ENCODE measurements around the gene ACSL3. TPM values are rescaled to one million over a fixed set of nuclear protein-coding genes. Genes with fewer than 3 reads are reported as not detected.
A peak's percentile ranks its signal among the peaks of the same experiment; 100 is the strongest.
"Not testable (repeated sequence)": the region's sequence is repeated elsewhere in the genome, so short reads cannot be mapped to it uniquely, and the experiment has no call there.

The ACSL3 gene
- total and polyA plus RNA-seq, 2 donors (not counting 1 experiment from before 2014, with no cell fraction given) = 6.7 to 46.0 TPM

DNA sequence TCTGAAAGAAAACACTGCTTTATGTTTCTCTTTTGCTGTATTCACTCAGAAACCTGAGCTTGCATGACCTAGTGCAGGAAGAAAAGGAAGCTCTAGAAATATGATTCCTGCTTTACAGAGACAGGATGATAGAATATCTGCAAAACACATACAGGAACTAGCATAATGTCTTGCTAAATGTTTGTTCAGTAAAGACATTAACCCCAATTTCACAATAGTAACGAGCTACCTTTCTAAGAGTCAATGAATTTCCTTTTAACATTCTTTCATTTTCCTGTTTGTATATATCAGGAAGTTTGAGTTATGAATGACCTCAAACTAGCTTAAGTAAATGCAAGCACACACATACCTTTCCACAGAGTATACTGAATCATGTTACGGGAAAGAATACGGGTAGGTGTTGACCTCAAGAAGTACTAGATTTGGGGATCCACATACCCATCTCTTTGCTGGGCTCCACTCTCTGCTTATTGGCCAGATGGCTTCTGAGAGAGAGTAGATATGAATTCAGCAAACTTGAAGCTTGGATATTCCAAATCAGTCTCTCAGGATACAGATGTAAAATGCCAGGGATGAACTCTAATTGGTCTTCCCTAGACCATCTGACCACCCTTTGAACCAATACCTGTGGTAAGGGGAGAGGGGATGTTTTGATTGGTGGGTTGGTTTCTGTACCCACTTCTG lies 18.2 kb upstream of the ACSL3 start:
- no peak overlapping the region for H3K27ac Mint-ChIP-seq
- WGBS (ENCODE audit: insufficient coverage) = no CpG with 5 or more reads among the region's 3 CpGs
- intact Hi-C loops (cut with micrococcal nuclease) = no loop called here
- Histone ChIP-seq H3K4me1 (ENCODE audit: control insufficient read depth in 2 of 2, insufficient read depth in 2 of 2, low read length in 2 of 2) (no peaks in the 10 kb centered on the region), H2AFZ (ENCODE audit: insufficient read depth, low read depth, low read length, poor library complexity, severe bottlenecking) (peak overlapping the region; percentile 11), H4K20me1 (ENCODE audit: control insufficient read depth, insufficient read depth, low read length, poor library complexity, severe bottlenecking) (no peaks in the 10 kb centered on the region), H3K9ac (ENCODE audit: low read length) (no peak overlapping the region), H3K4me3 (ENCODE audit: control extremely low read depth in 1 of 5, extremely low read depth in 1 of 5, insufficient read depth in 1 of 5, low read depth in 2 of 5, low read length in 4 of 5) (no peak overlapping the region), H3K36me3 (replicated peaks in 1 of 2; ENCODE audit: control extremely low read depth in 1 of 2, control insufficient read depth in 1 of 2, extremely low read depth in 1 of 2, insufficient read depth in 2 of 2, low read length in 1 of 2) (no peaks in the 10 kb centered on the region), H3K27ac (ENCODE audit: low read length in 2 of 2) (no peak overlapping the region), H3K27me3 (replicated peaks in 1 of 4; ENCODE audit: control extremely low read depth in 1 of 4, control insufficient read depth in 3 of 4, insufficient read depth in 4 of 4, low read length in 3 of 4) (peaks cover 0 to 3% (median 0%) of the 10 kb centered on the region in 4 experiments), H3K4me2 (replicated peaks; ENCODE audit: low read depth, low read length, poor library complexity, severe bottlenecking) (no peak overlapping the region), H3K79me2 (ENCODE audit: control insufficient read depth, insufficient read depth, low read length) (no peaks in the 10 kb centered on the region), H3K9me3 (ENCODE audit: control extremely low read depth in 1 of 3, control insufficient read depth in 2 of 3, insufficient read depth in 1 of 3, low read length in 2 of 3) (no peaks in the 10 kb centered on the region)
- POLR2A ChIA-PET = no interaction called here
- H3K9me3 Mint-ChIP-seq (ENCODE audit: insufficient read depth) = no peaks in the 10 kb centered on the region
- no peak for DNase-seq
- no peaks in the 10 kb centered on the region for H3K4me1 Mint-ChIP-seq
- no peak for ATAC-seq (ENCODE audit: low read depth)
- TF ChIP-seq, protein P1, sequence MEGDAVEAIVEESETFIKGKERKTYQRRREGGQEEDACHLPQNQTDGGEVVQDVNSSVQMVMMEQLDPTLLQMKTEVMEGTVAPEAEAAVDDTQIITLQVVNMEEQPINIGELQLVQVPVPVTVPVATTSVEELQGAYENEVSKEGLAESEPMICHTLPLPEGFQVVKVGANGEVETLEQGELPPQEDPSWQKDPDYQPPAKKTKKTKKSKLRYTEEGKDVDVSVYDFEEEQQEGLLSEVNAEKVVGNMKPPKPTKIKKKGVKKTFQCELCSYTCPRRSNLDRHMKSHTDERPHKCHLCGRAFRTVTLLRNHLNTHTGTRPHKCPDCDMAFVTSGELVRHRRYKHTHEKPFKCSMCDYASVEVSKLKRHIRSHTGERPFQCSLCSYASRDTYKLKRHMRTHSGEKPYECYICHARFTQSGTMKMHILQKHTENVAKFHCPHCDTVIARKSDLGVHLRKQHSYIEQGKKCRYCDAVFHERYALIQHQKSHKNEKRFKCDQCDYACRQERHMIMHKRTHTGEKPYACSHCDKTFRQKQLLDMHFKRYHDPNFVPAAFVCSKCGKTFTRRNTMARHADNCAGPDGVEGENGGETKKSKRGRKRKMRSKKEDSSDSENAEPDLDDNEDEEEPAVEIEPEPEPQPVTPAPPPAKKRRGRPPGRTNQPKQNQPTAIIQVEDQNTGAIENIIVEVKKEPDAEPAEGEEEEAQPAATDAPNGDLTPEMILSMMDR (IDR thresholded peaks at IDR 0.05) = no peak
- TF ChIP-seq EZH2 (IDR thresholded peaks at IDR 0.05; ENCODE audit: borderline replicate concordance, insufficient read depth, low read depth, low read length, poor library complexity, severe bottlenecking) = no peak
- peaks cover 21% of the 10 kb centered on the region for H3K27me3 Mint-ChIP-seq
- no peak overlapping the region for H3K4me3 Mint-ChIP-seq
- CTCF ChIA-PET = no interaction called here

- Histone ChIP-seq H3K4me3 (ENCODE audit: control extremely low read depth in 1 of 5, extremely low read depth in 1 of 5, insufficient read depth in 1 of 5, low read depth in 2 of 5, low read length in 4 of 5) (no peak overlapping the region), H3K4me2 (replicated peaks; ENCODE audit: low read depth, low read length, poor library complexity, severe bottlenecking) (no peak overlapping the region), H3K9ac (ENCODE audit: low read length) (no peak overlapping the region), H3K9me3 (ENCODE audit: control extremely low read depth in 1 of 3, control insufficient read depth in 2 of 3, insufficient read depth in 1 of 3, low read length in 2 of 3) (no peaks in the 10 kb centered on the region), H3K27me3 (replicated peaks in 1 of 4; ENCODE audit: control extremely low read depth in 1 of 4, control insufficient read depth in 3 of 4, insufficient read depth in 4 of 4, low read length in 3 of 4) (no peaks in the 10 kb centered on the region), H4K20me1 (ENCODE audit: control insufficient read depth, insufficient read depth, low read length, poor library complexity, severe bottlenecking) (no peaks in the 10 kb centered on the region), H3K4me1 (ENCODE audit: control insufficient read depth in 2 of 2, insufficient read depth in 2 of 2, low read length in 2 of 2) (no peaks in the 10 kb centered on the region), H3K36me3 (replicated peaks in 1 of 2; ENCODE audit: control extremely low read depth in 1 of 2, control insufficient read depth in 1 of 2, extremely low read depth in 1 of 2, insufficient read depth in 2 of 2, low read length in 1 of 2) (no peaks in the 10 kb centered on the region), H3K79me2 (ENCODE audit: control insufficient read depth, insufficient read depth, low read length) (no peaks in the 10 kb centered on the region), H3K27ac (ENCODE audit: low read length in 2 of 2) (no peak overlapping the region), H2AFZ (ENCODE audit: insufficient read depth, low read depth, low read length, poor library complexity, severe bottlenecking) (no peak overlapping the region)
- TF ChIP-seq, protein P1 (IDR thresholded peaks at IDR 0.05) = no peak
- Mint-ChIP-seq H3K27me3 (peaks cover 26% of the 10 kb centered on the region), H3K9me3 (ENCODE audit: insufficient read depth) (no peaks in the 10 kb centered on the region), H3K4me3 (no peak overlapping the region), H3K27ac (no peak overlapping the region), H3K4me1 (no peaks in the 10 kb centered on the region)
- ATAC-seq (ENCODE audit: low read depth) (no peak), DNase-seq (no peak)
- WGBS (ENCODE audit: insufficient coverage) = 83% methylated on average over 4 of the region's 6 CpGs
- intact Hi-C loops (cut with micrococcal nuclease) = no loop called here
- POLR2A ChIA-PET = no interaction called here
- CTCF ChIA-PET = no interaction called here
Measured at GRCh38 chr2:222844323-222844722, 16.5 kb upstream of the ACSL3 start.

- H3K4me3 Mint-ChIP-seq; H3K27me3 ChIP-seq (replicated peaks in 1 of 4; ENCODE audit: control extremely low read depth in 1 of 4, control insufficient read depth in 3 of 4, insufficient read depth in 4 of 4, low read length in 3 of 4); H3K9me3 Mint-ChIP-seq (ENCODE audit: insufficient read depth); H3K4me1 Mint-ChIP-seq; DNase-seq; H3K9ac ChIP-seq (ENCODE audit: low read length); CTCF ChIA-PET; H3K4me1 ChIP-seq (ENCODE audit: control insufficient read depth in 2 of 2, insufficient read depth in 2 of 2, low read length in 2 of 2); POLR2A ChIA-PET; H3K27ac Mint-ChIP-seq; H4K20me1 ChIP-seq (ENCODE audit: control insufficient read depth, insufficient read depth, low read length, poor library complexity, severe bottlenecking); H3K27ac ChIP-seq (ENCODE audit: low read length in 2 of 2); intact Hi-C loops (cut with micrococcal nuclease); H3K36me3 ChIP-seq (replicated peaks in 1 of 2; ENCODE audit: control extremely low read depth in 1 of 2, control insufficient read depth in 1 of 2, extremely low read depth in 1 of 2, insufficient read depth in 2 of 2, low read length in 1 of 2); H3K9me3 ChIP-seq (ENCODE audit: control extremely low read depth in 1 of 3, control insufficient read depth in 2 of 3, insufficient read depth in 1 of 3, low read length in 2 of 3); H3K79me2 ChIP-seq (ENCODE audit: control insufficient read depth, insufficient read depth, low read length); H3K4me3 ChIP-seq (ENCODE audit: control extremely low read depth in 1 of 5, extremely low read depth in 1 of 5, insufficient read depth in 1 of 5, low read depth in 2 of 5, low read length in 4 of 5); H3K4me2 ChIP-seq (replicated peaks; ENCODE audit: low read depth, low read length, poor library complexity, severe bottlenecking); ATAC-seq (ENCODE audit: low read depth); H2AFZ ChIP-seq (ENCODE audit: insufficient read depth, low read depth, low read length, poor library complexity, severe bottlenecking): not testable (repeated sequence)
- 100% methylated on average over 1 of the region's 3 CpGs for WGBS (ENCODE audit: insufficient coverage)
- peaks cover 26% of the 10 kb centered on the region for H3K27me3 Mint-ChIP-seq
Measured at GRCh38 chr2:222845314-222845713, 15.5 kb upstream of the ACSL3 start.
